ENCODE results near the gene OR51G1.

The OR51G1 gene

GRCh38 chr11:4916581-4916980, 7.6 kb downstream of the OR51G1 start:
- Histone ChIP-seq H3K9me3 (replicated peaks; ENCODE audit: insufficient read depth, low read length) (no peaks in the 10 kb centered on the region), H3K4me3 (ENCODE audit: low read length) (no peak overlapping the region), H3K9me2 (replicated peaks; ENCODE audit: insufficient read depth, low read length) (no peaks in the 10 kb centered on the region), H3F3A (ENCODE audit: insufficient read depth, low read length) (no peaks in the 10 kb centered on the region), H3K36me3 (replicated peaks; ENCODE audit: insufficient read depth, low read length) (no peaks in the 10 kb centered on the region), H3K9ac (ENCODE audit: low read length) (no peak overlapping the region), H3K27me3 (replicated peaks; ENCODE audit: insufficient read depth, low read length) (no peaks in the 10 kb centered on the region), H3K4me1 (ENCODE audit: low read length) (no peaks in the 10 kb centered on the region), H3K27ac (ENCODE audit: low read length) (no peak overlapping the region), H4K20me1 (ENCODE audit: insufficient read depth, low read length) (no peaks in the 10 kb centered on the region), H2AFZ (ENCODE audit: low read length) (no peak overlapping the region), H3K79me2 (ENCODE audit: low read length) (no peaks in the 10 kb centered on the region), H3K4me2 (ENCODE audit: low read depth, low read length) (no peak overlapping the region)
- no peak for TF ChIP-seq EZH2 (optimal IDR thresholded peaks at IDR 0.05; ENCODE audit: low read depth, low read length)
- DNase-seq: no peak

- Histone ChIP-seq H2AFZ (ENCODE audit: low read length) (no peak within 1 kb of the TSS), H3K27me3 (replicated peaks; ENCODE audit: insufficient read depth, low read length) (no peaks in the 10 kb centered on the region), H3K4me2 (ENCODE audit: low read depth, low read length) (no peak within 1 kb of the TSS), H3K9ac (ENCODE audit: low read length) (no peak within 1 kb of the TSS), H4K20me1 (ENCODE audit: insufficient read depth, low read length) (no peaks in the 10 kb centered on the region), H3K79me2 (ENCODE audit: low read length) (no peaks in the 10 kb centered on the region), H3K36me3 (replicated peaks; ENCODE audit: insufficient read depth, low read length) (no peaks in the 10 kb centered on the region), H3K4me3 (ENCODE audit: low read length) (no peak within 1 kb of the TSS), H3K4me1 (ENCODE audit: low read length) (no peaks in the 10 kb centered on the region), H3F3A (ENCODE audit: insufficient read depth, low read length) (no peaks in the 10 kb centered on the region), H3K27ac (ENCODE audit: low read length) (no peak within 1 kb of the TSS), H3K9me3 (replicated peaks; ENCODE audit: insufficient read depth, low read length) (no peaks in the 10 kb centered on the region), H3K9me2 (replicated peaks; ENCODE audit: insufficient read depth, low read length) (no peaks in the 10 kb centered on the region)
- no peak for DNase-seq
- no peak for TF ChIP-seq EZH2 (optimal IDR thresholded peaks at IDR 0.05; ENCODE audit: low read depth, low read length)
- no peak for TF ChIP-seq CTCF (IDR thresholded peaks at IDR 0.05; ENCODE audit: low read length)
- TF ChIP-seq EZH2phosphoT487 (IDR thresholded peaks at IDR 0.05; ENCODE audit: low read length): no peak
These were observed 20.7 kb downstream of the OR51G1 start, which contains the start of gene OR51A7 for GRCh38 chr11:4903484-4903883. OR51A7 (plus strand) TSS chr11:4903783; CDS start chr11:4907370, 3,587 bp downstream.

- H3K4me1 ChIP-seq (ENCODE audit: low read length): no peaks in the 10 kb centered on the region
- H3K9me3 ChIP-seq (replicated peaks; ENCODE audit: insufficient read depth, low read length): no peaks in the 10 kb centered on the region
- no peaks in the 10 kb centered on the region for H3K27me3 ChIP-seq (replicated peaks; ENCODE audit: insufficient read depth, low read length)
- no peaks in the 10 kb centered on the region for H3F3A ChIP-seq (ENCODE audit: insufficient read depth, low read length)
- no peak overlapping the region for H3K9ac ChIP-seq (ENCODE audit: low read length)
- no peaks in the 10 kb centered on the region for H3K36me3 ChIP-seq (replicated peaks; ENCODE audit: insufficient read depth, low read length)
- no peak overlapping the region for H3K4me3 ChIP-seq (ENCODE audit: low read length)
- no peak overlapping the region for H3K4me2 ChIP-seq (ENCODE audit: low read depth, low read length)
- no peaks in the 10 kb centered on the region for H4K20me1 ChIP-seq (ENCODE audit: insufficient read depth, low read length)
- H3K79me2 ChIP-seq (ENCODE audit: low read length): no peaks in the 10 kb centered on the region
- no peak overlapping the region for H2AFZ ChIP-seq (ENCODE audit: low read length)
- no peak overlapping the region for H3K27ac ChIP-seq (ENCODE audit: low read length)
- H3K9me2 ChIP-seq (replicated peaks; ENCODE audit: insufficient read depth, low read length): no peaks in the 10 kb centered on the region
- DNase-seq: no peak
- TF ChIP-seq EZH2 (optimal IDR thresholded peaks at IDR 0.05; ENCODE audit: low read depth, low read length): no peak
- TF ChIP-seq EZH2phosphoT487 (IDR thresholded peaks at IDR 0.05; ENCODE audit: low read length): no peak
- TF ChIP-seq CTCF (IDR thresholded peaks at IDR 0.05; ENCODE audit: low read length): no peak
These were observed 32.0 kb downstream of the OR51G1 start for GRCh38 chr11:4891996-4892640.

- no peak overlapping the region for H3K27ac ChIP-seq (ENCODE audit: low read length)
- no peak for DNase-seq
- no peaks in the 10 kb centered on the region for H3K4me1 ChIP-seq (ENCODE audit: low read length)
- H3K4me2 ChIP-seq (ENCODE audit: low read depth, low read length): no peak overlapping the region
- H3K4me3 ChIP-seq (ENCODE audit: low read length): no peak overlapping the region
- no peaks in the 10 kb centered on the region for H3K36me3 ChIP-seq (replicated peaks; ENCODE audit: insufficient read depth, low read length)
- H4K20me1 ChIP-seq (ENCODE audit: insufficient read depth, low read length): no peaks in the 10 kb centered on the region
- no peak overlapping the region for H3K9ac ChIP-seq (ENCODE audit: low read length)
- H3K79me2 ChIP-seq (ENCODE audit: low read length): no peaks in the 10 kb centered on the region
- H3K9me2 ChIP-seq (replicated peaks; ENCODE audit: insufficient read depth, low read length): no peaks in the 10 kb centered on the region
- no peaks in the 10 kb centered on the region for H3K27me3 ChIP-seq (replicated peaks; ENCODE audit: insufficient read depth, low read length)
- no peak for TF ChIP-seq EZH2phosphoT487 (IDR thresholded peaks at IDR 0.05; ENCODE audit: low read length)
- H2AFZ ChIP-seq (ENCODE audit: low read length): no peak overlapping the region
- no peaks in the 10 kb centered on the region for H3K9me3 ChIP-seq (replicated peaks; ENCODE audit: insufficient read depth, low read length)
- H3F3A ChIP-seq (ENCODE audit: insufficient read depth, low read length): no peaks in the 10 kb centered on the region
These were observed 33.9 kb downstream of the OR51G1 start for GRCh38 chr11:4890279-4890678.
